H1 (cell line): Measurements from ENCODE around the gene DAZAP2. TPM values are rescaled to one million over a fixed set of nuclear protein-coding genes. Genes with fewer than 3 reads are reported as not detected.

ENCODE experiments used
- FOSL1 ChIP-seq: IDR thresholded peaks from 2 replicates; pipeline ENCODE4 v1.6.1; 2011; ENCODE audit warnings: mild to moderate bottlenecking, low read depth, low read length, moderate library complexity; ENCODE audit not compliant: insufficient read depth
- KDM5A ChIP-seq: fragments of 200-600 bp; IDR thresholded peaks from 2 replicates; pipeline ENCODE4 v1.7.1; 2012; ENCODE audit warnings: mild to moderate bottlenecking, low read length, inconsistent platforms, mixed read lengths
- NRF1 ChIP-seq: IDR thresholded peaks from 2 replicates; pipeline ENCODE4 v1.6.1; 2011; ENCODE audit warnings: mild to moderate bottlenecking, low read depth, low read length, improper control_type of control experiment
- polyA plus RNA-seq, 7 experiments: library from polyadenylated mRNA; depleted of rRNA in 3 of 7; stranded (reverse) in 5 of 7; unstranded in 2 of 7; fragments of >200 nt in 5 of 7; fragments of 200-250 nt in 2 of 7; gene quantifications; 1 replicate in 5 of 7; 2 replicates in 1 of 7; 4 replicates in 1 of 7; pipeline versions ENCODE4 v1.2.1 to v1.2.3, GENCODE V29; 2011 to 2013; ENCODE audit warnings: missing spikeins in 2 of 7, mixed read lengths in 2 of 7
- total RNA-seq: library from RNA; stranded (reverse); fragmentation: NEBNext Ultra II Directional; extraction: Animal tissue kit (Norgen Biotek cat#: 25700); gene quantifications from 2 replicates; pipeline ENCODE4 v1.2.1, GENCODE V29; 2021

DAZAP2 gene
- total and polyA plus RNA-seq, 2 of the 8 experiments (the other 6 are each of a cell fraction or from before 2014, with no cell fraction given): 27.1 to 77.2 TPM

DNA sequence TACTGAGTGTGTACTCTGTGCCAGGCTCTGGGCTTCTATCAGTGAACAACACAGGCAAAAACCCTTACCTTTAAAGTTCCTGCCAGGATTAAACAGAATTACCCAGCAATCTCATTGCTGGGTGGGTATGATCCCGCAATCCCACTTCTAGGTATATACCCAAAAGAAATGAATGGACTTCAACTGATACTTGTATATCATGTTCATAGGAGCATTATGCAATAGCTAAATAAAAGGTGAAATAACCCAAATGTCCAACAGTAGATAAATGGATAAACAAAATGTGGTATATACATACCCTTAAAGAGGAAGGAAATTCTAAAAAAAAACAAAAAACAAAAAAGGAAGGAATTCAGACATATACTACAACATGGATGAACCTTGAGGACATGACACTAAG lies 14.7 kb downstream of the DAZAP2 start (continued):
- no peak for TF ChIP-seq KDM5A
- TF ChIP-seq NRF1: no peak
- TF ChIP-seq FOSL1: no peak
